Measurements from ENCODE around the gene PVRIG. TPM values are rescaled to one million over a fixed set of nuclear protein-coding genes. Genes with fewer than 3 reads are reported as not detected.
"Not testable (repeated sequence)": the region's sequence is repeated elsewhere in the genome, so short reads cannot be mapped to it uniquely, and the experiment has no call there.

PVRIG gene
- polyA plus RNA-seq, 1 experiment: not detected

- POLR2A ChIA-PET; CTCF ChIA-PET; H3K36me3 ChIP-seq (ENCODE audit: control insufficient read depth, insufficient read depth, low read length); DNase-seq (ENCODE audit: low read depth); H3K4me3 ChIP-seq (ENCODE audit: low read depth, low read length); H3K27me3 ChIP-seq (ENCODE audit: control insufficient read depth, insufficient read depth, low read length): not testable (repeated sequence)
Observed at GRCh38 chr7:100243385-100243784, 23.6 kb downstream of the PVRIG start.

GRCh38 chr7:100244988-100245605 is 25.3 kb downstream of the PVRIG start:
- H3K27me3 ChIP-seq (ENCODE audit: control insufficient read depth, insufficient read depth, low read length); H3K4me3 ChIP-seq (ENCODE audit: low read depth, low read length); DNase-seq (ENCODE audit: low read depth); POLR2A ChIA-PET; H3K36me3 ChIP-seq (ENCODE audit: control insufficient read depth, insufficient read depth, low read length): not testable (repeated sequence)
- CTCF ChIA-PET: interaction anchor here (0.6 kb wide), 1 partner anchor 34 kb away, joined by 3 read pairs; no protein-coding TSS in a partner anchor

DNA sequence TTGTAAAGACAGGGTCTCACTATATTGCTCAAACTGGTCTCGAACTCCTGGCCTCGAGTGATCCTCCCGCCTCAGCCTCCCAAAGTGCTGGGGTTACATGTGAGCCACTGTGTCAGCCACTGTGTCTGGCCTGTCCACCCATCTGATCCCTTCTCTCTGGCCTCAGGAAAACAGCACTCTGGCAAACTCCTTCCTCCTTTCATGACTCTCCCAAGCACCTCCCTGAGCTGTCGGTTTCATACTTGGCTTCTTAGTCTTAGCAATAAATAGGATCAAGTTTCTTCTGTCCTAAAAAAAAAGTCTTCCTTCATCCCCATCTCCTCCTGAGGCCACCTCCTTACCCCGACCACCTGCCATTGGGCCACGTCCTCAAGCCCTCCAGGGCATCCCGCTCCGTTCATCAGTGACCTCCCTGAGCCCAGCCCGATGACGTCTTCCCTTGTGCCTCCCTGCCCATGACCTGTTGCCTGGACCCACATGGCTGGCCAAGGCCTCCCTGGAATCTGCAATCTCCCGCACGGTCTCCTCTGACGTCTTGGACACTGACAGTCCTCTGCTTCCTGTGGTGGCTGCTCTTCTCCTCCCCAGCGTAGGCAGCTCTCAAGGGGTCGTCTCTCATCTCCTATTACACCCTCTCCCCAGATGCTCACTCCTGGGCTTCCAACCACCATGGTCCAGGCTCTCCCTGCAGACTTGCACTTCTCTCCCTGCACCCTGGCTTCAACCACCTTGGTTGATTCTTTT is 26.5 kb downstream of the PVRIG start:
- H3K4me3 ChIP-seq (ENCODE audit: low read depth, low read length); CTCF ChIA-PET; DNase-seq (ENCODE audit: low read depth); H3K27me3 ChIP-seq (ENCODE audit: control insufficient read depth, insufficient read depth, low read length); POLR2A ChIA-PET; H3K36me3 ChIP-seq (ENCODE audit: control insufficient read depth, insufficient read depth, low read length): not testable (repeated sequence)

DNA sequence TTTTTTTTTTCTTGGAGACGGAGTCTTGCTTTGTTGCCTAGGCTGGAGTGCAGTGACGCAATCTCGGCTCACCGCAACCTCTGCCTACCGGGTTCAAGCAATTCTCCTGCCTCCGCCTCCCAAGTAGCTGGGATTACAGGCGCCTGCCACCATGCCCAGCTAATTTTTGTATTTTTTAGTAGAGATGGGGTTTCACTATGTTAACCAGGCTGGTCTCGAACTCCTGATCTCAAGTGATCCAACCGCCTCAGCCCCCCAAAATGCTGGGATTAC is 27.1 kb downstream of the PVRIG start:
- H3K4me3 ChIP-seq (ENCODE audit: low read depth, low read length); H3K36me3 ChIP-seq (ENCODE audit: control insufficient read depth, insufficient read depth, low read length); CTCF ChIA-PET; POLR2A ChIA-PET; H3K27me3 ChIP-seq (ENCODE audit: control insufficient read depth, insufficient read depth, low read length); DNase-seq (ENCODE audit: low read depth): not testable (repeated sequence)

- DNase-seq (ENCODE audit: low read depth): no peak
- H3K36me3 ChIP-seq (ENCODE audit: control insufficient read depth, insufficient read depth, low read length): no peaks in the 10 kb centered on the region
- no peak overlapping the region for H3K4me3 ChIP-seq (ENCODE audit: low read depth, low read length)
- POLR2A ChIA-PET: no interaction called here
- no peaks in the 10 kb centered on the region for H3K27me3 ChIP-seq (ENCODE audit: control insufficient read depth, insufficient read depth, low read length)
- TF ChIP-seq, protein P1, sequence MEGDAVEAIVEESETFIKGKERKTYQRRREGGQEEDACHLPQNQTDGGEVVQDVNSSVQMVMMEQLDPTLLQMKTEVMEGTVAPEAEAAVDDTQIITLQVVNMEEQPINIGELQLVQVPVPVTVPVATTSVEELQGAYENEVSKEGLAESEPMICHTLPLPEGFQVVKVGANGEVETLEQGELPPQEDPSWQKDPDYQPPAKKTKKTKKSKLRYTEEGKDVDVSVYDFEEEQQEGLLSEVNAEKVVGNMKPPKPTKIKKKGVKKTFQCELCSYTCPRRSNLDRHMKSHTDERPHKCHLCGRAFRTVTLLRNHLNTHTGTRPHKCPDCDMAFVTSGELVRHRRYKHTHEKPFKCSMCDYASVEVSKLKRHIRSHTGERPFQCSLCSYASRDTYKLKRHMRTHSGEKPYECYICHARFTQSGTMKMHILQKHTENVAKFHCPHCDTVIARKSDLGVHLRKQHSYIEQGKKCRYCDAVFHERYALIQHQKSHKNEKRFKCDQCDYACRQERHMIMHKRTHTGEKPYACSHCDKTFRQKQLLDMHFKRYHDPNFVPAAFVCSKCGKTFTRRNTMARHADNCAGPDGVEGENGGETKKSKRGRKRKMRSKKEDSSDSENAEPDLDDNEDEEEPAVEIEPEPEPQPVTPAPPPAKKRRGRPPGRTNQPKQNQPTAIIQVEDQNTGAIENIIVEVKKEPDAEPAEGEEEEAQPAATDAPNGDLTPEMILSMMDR (IDR thresholded peaks at IDR 0.05; ENCODE audit: insufficient read depth, low read depth, low read length): no peak
- CTCF ChIA-PET: no interaction called here
Observed at GRCh38 chr7:100247152-100247757, 27.5 kb downstream of the PVRIG start.

- TF ChIP-seq, protein P1 (IDR thresholded peaks at IDR 0.05; ENCODE audit: insufficient read depth, low read depth, low read length): no peak
- DNase-seq (ENCODE audit: low read depth): no peak
- ChIA-PET POLR2A (no interaction called here), CTCF (no interaction called here)
- no peak overlapping the region for H3K4me3 ChIP-seq (ENCODE audit: low read depth, low read length)
- H3K36me3 ChIP-seq (ENCODE audit: control insufficient read depth, insufficient read depth, low read length): no peaks in the 10 kb centered on the region
- H3K27me3 ChIP-seq (ENCODE audit: control insufficient read depth, insufficient read depth, low read length): no peaks in the 10 kb centered on the region
Observed at GRCh38 chr7:100248483-100248882, 28.7 kb downstream of the PVRIG start.

DNA sequence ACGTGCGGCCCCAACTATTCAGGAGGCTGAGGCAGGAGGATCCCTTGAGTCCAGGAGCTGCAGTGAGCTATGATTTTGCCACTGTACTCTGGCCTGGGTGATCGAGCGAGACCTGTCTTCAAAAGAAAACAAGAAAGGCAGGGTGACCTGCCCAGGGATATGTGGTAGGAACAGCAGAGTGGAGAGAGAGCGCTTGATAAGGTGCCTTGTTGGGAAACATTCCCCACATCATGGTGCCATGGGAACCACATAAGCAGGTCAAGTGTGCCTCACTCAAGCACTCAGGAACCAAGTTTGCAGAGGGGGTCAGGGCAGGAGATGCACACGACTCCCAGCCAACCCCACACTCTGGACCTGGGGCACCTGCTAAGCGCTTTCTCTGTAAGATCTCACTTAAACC is 37.3 kb downstream of the PVRIG start:
- Histone ChIP-seq H3K27me3 (ENCODE audit: control insufficient read depth, insufficient read depth, low read length) (no peaks in the 10 kb centered on the region), H3K4me3 (ENCODE audit: low read depth, low read length) (no peak overlapping the region), H3K36me3 (ENCODE audit: control insufficient read depth, insufficient read depth, low read length) (no peaks in the 10 kb centered on the region)
- POLR2A ChIA-PET: no interaction called here
- TF ChIP-seq, protein P1 (IDR thresholded peaks at IDR 0.05; ENCODE audit: insufficient read depth, low read depth, low read length): no peak
- CTCF ChIA-PET: no interaction called here
- no peak for DNase-seq (ENCODE audit: low read depth)

GRCh38 chr7:100259984-100260383 is 40.2 kb downstream of the PVRIG start:
- CTCF ChIA-PET; H3K27me3 ChIP-seq (ENCODE audit: control insufficient read depth, insufficient read depth, low read length); H3K36me3 ChIP-seq (ENCODE audit: control insufficient read depth, insufficient read depth, low read length); DNase-seq (ENCODE audit: low read depth); POLR2A ChIA-PET; H3K4me3 ChIP-seq (ENCODE audit: low read depth, low read length): not testable (repeated sequence)

DNA sequence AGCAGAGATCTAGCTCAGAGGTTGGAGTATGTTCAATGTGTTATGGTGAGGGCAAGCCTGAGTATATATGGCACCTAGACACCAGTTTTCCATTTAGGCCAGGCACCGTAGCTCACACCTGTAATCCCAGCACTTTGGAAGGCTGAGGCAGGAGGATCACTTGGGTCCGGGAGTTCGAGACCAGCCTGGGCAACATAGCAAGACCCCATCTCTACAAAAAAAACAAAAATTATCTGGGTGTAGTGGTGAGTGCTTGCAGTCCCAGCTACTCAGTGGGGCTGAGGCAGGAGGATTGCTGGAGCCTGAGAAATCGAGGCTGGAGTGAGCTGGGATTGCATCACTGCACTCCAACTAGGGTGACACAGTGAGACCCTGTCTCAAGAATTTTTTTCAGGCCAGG is 43.1 kb downstream of the PVRIG start:
- H3K4me3 ChIP-seq (ENCODE audit: low read depth, low read length); POLR2A ChIA-PET; H3K36me3 ChIP-seq (ENCODE audit: control insufficient read depth, insufficient read depth, low read length); H3K27me3 ChIP-seq (ENCODE audit: control insufficient read depth, insufficient read depth, low read length); DNase-seq (ENCODE audit: low read depth): not testable (repeated sequence)
- CTCF ChIA-PET: interaction anchor here (0.9 kb wide), 1 partner anchor 9 kb away, joined by 3 read pairs; no protein-coding TSS in a partner anchor

- POLR2A ChIA-PET; CTCF ChIA-PET; DNase-seq (ENCODE audit: low read depth); H3K36me3 ChIP-seq (ENCODE audit: control insufficient read depth, insufficient read depth, low read length); H3K4me3 ChIP-seq (ENCODE audit: low read depth, low read length); H3K27me3 ChIP-seq (ENCODE audit: control insufficient read depth, insufficient read depth, low read length): not testable (repeated sequence)
Observed at GRCh38 chr7:100264223-100264622, 44.5 kb downstream of the PVRIG start.

Measured in BJ (cell line).